Activated CD8-positive, alpha-beta memory T cell treated with anti-CD3 and anti-CD28 coated beads for 4 hours (primary cell): ENCODE results near the gene MAP3K7CL.

ENCODE experiments used
- DNase-seq, 2 donors: peaks; one replicate each; pipeline ENCODE4 v3.0.0-alpha.2; 2020; ENCODE audit warnings: low read depth in 2 of 2

The MAP3K7CL gene

GRCh38 chr21:29130270-29130969 is at the start of gene MAP3K7CL:
Gene MAP3K7CL, plus strand, starts transcription at chr21:29130644. Its CDS starts 2,701 bp downstream, at chr21:29133345.
- DNase-seq, result no peak

- no peak for DNase-seq
Measured at GRCh38 chr21:29082046-29082815, 48.2 kb upstream of the MAP3K7CL start.

- DNase-seq, result no peak
Measured at GRCh38 chr21:29083306-29083705, 47.1 kb upstream of the MAP3K7CL start.

GRCh38 chr21:29084372-29084771 is 46.1 kb upstream of the MAP3K7CL start:
- no peak for DNase-seq

- DNase-seq, result no peak
Measured at GRCh38 chr21:29085106-29085752, 45.2 kb upstream of the MAP3K7CL start.

- no peak for DNase-seq
Measured at GRCh38 chr21:29091033-29091432, 39.4 kb upstream of the MAP3K7CL start.

- no peak for DNase-seq
Measured at GRCh38 chr21:29092102-29092959, 38.1 kb upstream of the MAP3K7CL start.

- DNase-seq, result no peak
Measured at GRCh38 chr21:29096218-29097015, 34.0 kb upstream of the MAP3K7CL start.

- no peak for DNase-seq
Measured at GRCh38 chr21:29098156-29098555, 32.3 kb upstream of the MAP3K7CL start.

GRCh38 chr21:29102791-29103257 is 27.6 kb upstream of the MAP3K7CL start:
- no peak for DNase-seq

- DNase-seq, result no peak
Measured at GRCh38 chr21:29104239-29104708, 26.2 kb upstream of the MAP3K7CL start.

- no peak for DNase-seq
Measured at GRCh38 chr21:29105218-29105617, 25.2 kb upstream of the MAP3K7CL start.

GRCh38 chr21:29114765-29115500 is 15.5 kb upstream of the MAP3K7CL start:
- no peak for DNase-seq

- no peak for DNase-seq
Measured at GRCh38 chr21:29115899-29116298, 14.5 kb upstream of the MAP3K7CL start.

GRCh38 chr21:29117372-29117955 is 13.0 kb upstream of the MAP3K7CL start:
- DNase-seq, result no peak

GRCh38 chr21:29121759-29122158 is 8.7 kb upstream of the MAP3K7CL start:
- DNase-seq, result no peak

GRCh38 chr21:29124645-29125044 is 5.8 kb upstream of the MAP3K7CL start:
- DNase-seq, result no peak

- DNase-seq, result no peak
Measured at GRCh38 chr21:29125191-29125590, 5.3 kb upstream of the MAP3K7CL start.

- no peak for DNase-seq
Measured at GRCh38 chr21:29125979-29126378, 4.5 kb upstream of the MAP3K7CL start.

- no peak for DNase-seq
Measured at GRCh38 chr21:29133241-29133640, 2.8 kb downstream of the MAP3K7CL start.
